GM12892 (cell line): ENCODE data around the gene KAZN.
"Not testable (repeated sequence)": the region's sequence is repeated elsewhere in the genome, so short reads cannot be mapped to it uniquely, and the experiment has no call there.

Experiments used
- DNase-seq: peaks from one replicate; pipeline ENCODE4 v3.0.0; 2011; ENCODE audit not compliant: insufficient read length
- FAIRE-seq: peaks from 2 replicates; lab custom pipeline; 2011; peaks lifted over from hg19 to GRCh38; lab: Jason Lieb, UNC
- POLR2A ChIP-seq: IDR thresholded peaks from 2 replicates; pipeline ENCODE4 v1.6.1; 2011; ENCODE audit warnings: low read depth, low read length, control low read depth
- POLR2AphosphoS5 ChIP-seq: IDR thresholded peaks from 2 replicates; pipeline ENCODE4 v1.6.1; 2011; ENCODE audit warnings: low read depth, low read length, control low read depth
- TAF1 ChIP-seq: IDR thresholded peaks from 2 replicates; pipeline ENCODE4 v1.6.1; 2011; ENCODE audit warnings: low read depth, mild to moderate bottlenecking, control low read depth, low read length, borderline replicate concordance

Gene KAZN

GRCh38 chr1:14962407-14962806 is 363.9 kb downstream of the KAZN start:
- DNase-seq (no peak), FAIRE-seq (no peak)
- TF ChIP-seq POLR2AphosphoS5 (no peak), POLR2A (no peak), TAF1 (no peak)

DNA sequence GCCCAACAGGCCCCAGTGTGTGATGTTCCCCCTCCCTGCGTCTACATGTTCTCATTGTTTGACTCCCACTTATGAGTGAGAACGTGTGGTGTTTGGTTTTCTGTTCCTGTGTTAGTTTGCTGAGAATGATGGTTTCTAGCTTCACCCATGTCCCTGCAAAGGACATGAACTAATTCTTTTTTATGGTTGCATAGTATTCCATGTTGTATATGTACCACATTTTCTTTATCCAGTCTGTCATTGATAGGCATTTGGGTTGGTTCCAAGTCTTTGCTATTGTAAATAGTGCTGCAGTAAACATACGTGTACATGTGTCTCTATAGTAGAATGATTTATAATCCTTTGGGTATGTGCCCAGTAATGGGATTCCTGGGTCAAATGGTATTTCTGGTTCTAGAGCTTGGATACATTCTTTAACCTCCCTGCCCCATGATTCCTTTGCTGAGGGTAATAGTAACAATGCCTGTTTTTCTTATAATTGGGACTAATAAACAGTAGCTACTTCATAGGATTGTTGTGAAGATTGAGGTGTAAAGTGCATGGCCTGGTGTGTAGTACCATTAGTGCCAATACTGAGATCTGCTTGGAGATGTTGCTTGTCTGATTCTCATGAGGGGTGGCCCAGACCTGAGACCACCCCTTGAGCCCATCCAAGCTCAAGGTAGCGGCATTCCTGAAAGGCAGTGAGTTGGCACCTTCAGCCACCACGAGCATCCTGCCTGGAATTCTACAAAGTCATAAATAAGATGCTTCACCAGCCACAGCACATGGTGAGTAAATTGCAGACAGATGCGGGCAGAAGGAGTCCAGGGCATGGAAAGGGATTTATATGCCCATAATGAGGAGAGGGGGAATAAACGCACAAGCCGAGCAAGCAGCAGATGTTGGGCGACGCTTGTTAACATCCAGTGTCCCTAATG is 365.6 kb downstream of the KAZN start:
- FAIRE-seq, DNase-seq: not testable (repeated sequence)

- TF ChIP-seq TAF1 (no peak), POLR2A (no peak), POLR2AphosphoS5 (no peak)
- FAIRE-seq, result no peak
- no peak for DNase-seq
Measured at GRCh38 chr1:14964711-14965055, 366.2 kb downstream of the KAZN start.

DNA sequence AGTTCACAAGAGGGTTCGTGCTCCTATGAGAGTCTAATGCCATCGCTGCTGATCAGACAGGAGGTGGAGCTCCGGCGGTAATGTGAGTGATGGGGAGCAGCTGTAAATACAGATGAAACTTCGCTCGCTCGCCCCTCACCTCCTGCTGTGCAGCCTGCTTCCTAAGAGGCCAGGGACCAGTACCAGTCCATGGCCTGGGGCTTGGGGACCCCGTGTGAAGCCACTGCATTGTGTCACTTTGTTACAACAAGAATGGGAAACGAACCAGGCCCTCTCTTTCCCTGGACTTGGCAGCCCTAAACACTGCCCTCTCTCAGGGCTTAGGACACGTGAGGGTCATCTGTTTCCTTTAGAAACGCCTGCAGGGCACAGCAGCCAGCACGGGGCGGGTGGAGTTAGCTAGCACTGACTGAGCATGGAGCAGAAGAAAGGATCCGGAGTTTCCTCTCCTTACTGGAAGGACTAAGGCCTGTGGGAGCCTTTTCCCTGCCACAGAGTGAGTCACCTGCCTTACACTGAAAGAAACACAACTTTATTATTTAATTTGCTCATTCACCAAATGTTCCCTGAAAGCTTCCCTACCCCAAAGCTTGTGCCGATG is 369.9 kb downstream of the KAZN start:
- FAIRE-seq (no peak), DNase-seq (no peak)
- no peak for TF ChIP-seq POLR2A
- no peak for TF ChIP-seq POLR2AphosphoS5
- no peak for TF ChIP-seq TAF1

DNA sequence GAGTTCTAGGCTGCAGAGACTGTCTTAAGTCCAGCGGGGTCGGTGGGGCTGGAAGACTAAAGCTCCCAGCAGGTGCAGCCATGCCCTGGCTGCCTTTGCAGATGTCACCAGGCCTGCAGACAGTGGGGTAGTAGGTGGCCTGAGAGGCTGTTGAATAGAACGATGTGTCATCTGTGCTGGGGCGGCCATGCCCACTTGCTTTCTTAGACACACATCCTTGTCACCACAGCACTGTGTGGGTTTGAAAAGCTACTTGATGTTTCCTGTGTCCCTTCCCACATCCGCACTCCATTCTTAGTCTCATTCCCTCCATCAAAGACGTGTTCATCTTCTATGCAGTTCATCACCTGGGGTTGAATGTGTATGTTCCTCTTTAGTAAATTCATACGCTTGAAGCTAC is 370.5 kb downstream of the KAZN start:
- TF ChIP-seq POLR2A, result no peak
- TF ChIP-seq TAF1, result no peak
- no peak for TF ChIP-seq POLR2AphosphoS5
- DNase-seq (no peak), FAIRE-seq (peak; percentile 30)

DNA sequence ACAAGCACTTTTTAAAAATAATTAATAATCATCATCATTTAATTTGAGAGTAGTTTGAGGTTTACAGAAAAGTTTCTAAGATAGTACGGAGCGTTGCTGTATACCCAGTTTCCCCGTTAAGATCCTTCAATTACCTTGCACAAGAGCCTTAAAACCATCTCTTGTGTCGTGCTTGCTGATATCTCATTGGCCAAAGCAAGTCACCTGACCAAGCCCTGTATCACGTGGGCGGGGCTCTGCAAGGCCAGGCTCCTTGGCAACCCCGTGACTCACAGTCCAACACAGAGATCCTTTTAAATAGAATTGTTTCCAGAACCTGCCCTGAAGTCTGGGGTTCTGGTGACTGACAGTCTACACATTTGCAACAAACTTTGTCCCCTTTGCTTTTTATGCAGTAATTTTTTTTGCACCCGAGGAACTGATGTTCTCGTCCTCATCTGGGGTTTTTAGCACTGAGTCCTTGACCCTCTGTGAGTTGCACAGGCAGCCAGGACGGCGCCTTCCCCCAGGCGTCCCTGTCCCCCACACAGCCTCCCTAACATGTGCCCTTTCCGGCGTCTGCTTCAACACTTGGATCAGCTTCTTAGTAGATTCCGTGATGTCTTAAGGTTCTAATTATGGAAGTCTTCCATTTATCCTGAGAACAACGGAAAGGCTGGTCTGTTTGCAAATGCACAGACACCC is 371.8 kb downstream of the KAZN start:
- TF ChIP-seq POLR2AphosphoS5 (no peak), POLR2A (no peak), TAF1 (no peak)
- DNase-seq (no peak), FAIRE-seq (no peak)

DNA sequence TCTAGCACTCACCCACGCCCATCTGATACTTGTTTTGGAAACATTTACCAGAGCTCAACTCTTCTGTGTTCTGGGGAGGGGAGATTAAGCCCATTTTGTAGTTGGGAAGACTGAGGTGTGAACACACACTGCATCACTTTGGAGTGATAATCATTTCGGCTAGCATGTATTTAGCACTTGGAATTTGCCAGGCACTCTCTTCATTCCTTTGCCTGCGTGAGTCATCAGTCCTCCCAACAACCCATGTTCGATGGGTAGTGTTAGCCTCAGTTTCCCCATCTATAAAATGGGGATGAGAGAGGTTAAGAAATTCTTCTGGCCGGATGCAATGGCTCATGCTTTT is 372.3 kb downstream of the KAZN start:
- no peak for DNase-seq
- no peak for FAIRE-seq
- TF ChIP-seq POLR2A (no peak), POLR2AphosphoS5 (no peak)

DNA sequence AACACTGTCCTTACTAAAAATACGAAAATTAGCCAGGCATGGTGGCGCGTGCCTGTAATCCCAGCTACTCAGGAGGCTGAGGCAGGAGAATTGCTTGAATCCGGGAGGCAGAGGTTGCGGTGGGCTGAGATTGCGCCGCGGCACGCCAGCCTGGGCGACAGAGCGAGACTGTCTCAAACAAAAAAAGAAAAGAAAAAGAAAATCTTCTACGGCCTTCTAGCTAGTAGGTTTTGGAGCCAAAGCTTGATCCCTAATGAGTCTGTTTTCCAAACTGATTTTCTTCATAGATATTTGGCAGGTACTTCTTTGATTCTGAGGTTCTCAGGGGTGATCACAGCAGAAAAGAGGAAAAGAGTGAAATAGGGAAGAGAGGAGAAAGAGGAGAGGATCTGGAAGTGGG is 372.7 kb downstream of the KAZN start:
- FAIRE-seq (no peak), DNase-seq (no peak)
- TF ChIP-seq POLR2AphosphoS5 (no peak), TAF1 (no peak), POLR2A (no peak)

- FAIRE-seq (no peak), DNase-seq (no peak)
Measured at GRCh38 chr1:14972107-14972506, 373.6 kb downstream of the KAZN start.

DNA sequence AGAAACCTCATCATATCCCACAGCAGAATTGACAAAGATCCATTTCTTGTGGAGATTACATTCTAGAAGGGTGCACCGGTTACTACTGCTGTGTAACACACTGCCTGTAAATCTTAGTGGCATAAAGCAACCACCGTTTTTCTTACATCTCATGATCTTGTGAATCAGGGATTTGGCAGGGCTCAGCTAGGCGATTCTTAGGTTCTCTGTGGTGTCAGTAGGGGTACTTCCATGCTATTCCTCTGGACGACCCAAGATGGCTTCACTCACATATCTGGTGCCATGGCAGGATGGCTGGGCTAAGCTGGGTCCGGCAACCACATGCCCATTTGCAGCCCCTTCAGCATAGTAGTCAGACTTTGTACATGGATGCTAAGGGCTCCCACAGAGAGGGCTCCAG is 375.3 kb downstream of the KAZN start:
- FAIRE-seq (no peak), DNase-seq (no peak)
- TF ChIP-seq POLR2A, result no peak

More at GRCh38 chr1:14972107-14972506, 373.6 kb downstream of the KAZN start:
- TF ChIP-seq POLR2AphosphoS5, result no peak
- TF ChIP-seq POLR2A, result no peak
- no peak for TF ChIP-seq TAF1

DNA sequence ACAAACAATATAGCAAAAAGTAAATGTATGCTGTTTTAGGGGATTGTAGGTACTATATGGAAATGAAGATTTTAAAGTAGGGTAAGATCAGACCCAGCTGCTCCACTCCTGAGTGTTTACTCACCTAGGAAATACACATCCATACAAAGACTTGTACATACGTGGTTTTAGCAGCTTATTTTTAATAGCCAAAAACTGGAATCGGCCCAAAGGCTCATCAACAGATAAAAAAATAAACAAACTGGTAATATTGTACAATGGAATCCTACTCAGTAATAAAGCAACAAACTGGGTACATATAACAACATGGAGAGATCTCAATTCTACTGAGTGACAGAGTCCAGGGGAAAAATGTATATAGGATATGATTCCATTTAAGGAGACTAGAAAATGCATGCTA is 375.9 kb downstream of the KAZN start:
- FAIRE-seq (no peak), DNase-seq (no peak)
- TF ChIP-seq POLR2AphosphoS5 (no peak), TAF1 (no peak), POLR2A (no peak)

GRCh38 chr1:14975119-14975518 is 376.6 kb downstream of the KAZN start:
- no peak for TF ChIP-seq POLR2AphosphoS5
- TF ChIP-seq POLR2A, result no peak
- TF ChIP-seq TAF1, result no peak
- DNase-seq (no peak), FAIRE-seq (no peak)
